OCI-LY3 (cell line): ENCODE data around the gene CRTC3.
A peak's percentile ranks its signal among the peaks of the same experiment; 100 is the strongest.

Source experiments
- H2AFZ ChIP-seq: fragments of 200-600, 300-600 bp; shearing (Covaris generic); 2 replicates; pipeline ENCODE4 v1.6.0; 2014; ENCODE audit warnings: antibody characterized with exemption, low read depth, low read length
- H3K27ac ChIP-seq: fragments of 200-600, 300-600 bp; sonication (generic); 2 replicates; pipeline ENCODE4 v1.5.1; 2014; ENCODE audit warnings: mild to moderate bottlenecking, low read length, moderate library complexity, mixed read lengths
- H3K27me3 ChIP-seq: fragments of 200-600, 300-600 bp; sonication (generic); 2 replicates; pipeline ENCODE4 v1.6.1; 2014; ENCODE audit warnings: low read depth, low read length, mixed read lengths
- H3K36me3 ChIP-seq: fragments of 200-600, 300-600 bp; sonication (generic); replicated peaks from 2 replicates; pipeline ENCODE3; 2014; ENCODE audit warnings: low read depth, low read length, mixed read lengths
- H3K4me1 ChIP-seq: fragments of 300-600, 200-600 bp; sonication (generic); 2 replicates; pipeline ENCODE4 v1.6.1; 2014; ENCODE audit warnings: low read length, mixed read lengths
- H3K4me2 ChIP-seq: fragments of 200-600, 300-600 bp; sonication (generic); 2 replicates; pipeline ENCODE4 v1.6.1; 2014; ENCODE audit warnings: low read length, mixed read lengths
- H3K4me3 ChIP-seq: fragments of 300-600, 200-600 bp; sonication (generic); 2 replicates; pipeline ENCODE4 v1.5.1; 2014; ENCODE audit warnings: antibody characterized with exemption, mild to moderate bottlenecking, low read length, moderate library complexity
- H3K79me2 ChIP-seq: fragments of 300-600, 200-600 bp; shearing (Covaris generic); 2 replicates; pipeline ENCODE4 v1.6.1; 2014; ENCODE audit warnings: mild to moderate bottlenecking, low read length, mixed read lengths
- H3K9ac ChIP-seq: fragments of 300-600, 200-600 bp; shearing (Covaris generic); 2 replicates; pipeline ENCODE4 v1.6.0; 2014; ENCODE audit warnings: mild to moderate bottlenecking, low read length, moderate library complexity
- H3K9me3 ChIP-seq: fragments of 200-600, 300-600 bp; shearing (Covaris generic); 2 replicates; pipeline ENCODE4 v1.6.1; 2014; ENCODE audit warnings: low read length, mixed read lengths; ENCODE audit not compliant: insufficient read depth
- H4K20me1 ChIP-seq: fragments of 200-600, 300-600 bp; sonication (generic); 2 replicates; pipeline ENCODE4 v1.6.1; 2016; ENCODE audit warnings: low read length, mixed read lengths; ENCODE audit not compliant: insufficient read depth
- EZH2phosphoT487 ChIP-seq: fragments of 200-600 bp; shearing (Covaris generic); IDR thresholded peaks from 2 replicates; pipeline ENCODE4 v1.6.1; 2018; ENCODE audit warnings: antibody characterized with exemption, mixed run types, low read depth
- TF ChIP-seq, protein P1 (sequence below): fragments of 200-600, 300-600 bp; sonication (generic); IDR thresholded peaks from 2 replicates; pipeline ENCODE4 v1.5.1; 2014; ENCODE audit warnings: antibody characterized with exemption, low read length, low read depth

CRTC3 gene

GRCh38 chr15:90586948-90587347 lies 57.2 kb downstream of the CRTC3 start:
- Histone ChIP-seq H3K27ac (no peak overlapping the region), H4K20me1 (no peaks in the 10 kb centered on the region), H3K4me1 (peaks cover 12% of the 10 kb centered on the region)

GRCh38 chr15:90588427-90588826 lies 58.7 kb downstream of the CRTC3 start:
- Histone ChIP-seq H3K4me1 (peaks cover 12% of the 10 kb centered on the region), H4K20me1 (no peaks in the 10 kb centered on the region), H3K4me3 (no peak overlapping the region), H3K27ac (no peak overlapping the region), H3K4me2 (no peak overlapping the region), H3K27me3 (peaks cover 14% of the 10 kb centered on the region), H3K9me3 (no peaks in the 10 kb centered on the region), H3K79me2 (no peaks in the 10 kb centered on the region), H3K36me3 (no peaks in the 10 kb centered on the region), H3K9ac (no peak overlapping the region), H2AFZ (no peak overlapping the region)
- no peak for TF ChIP-seq EZH2phosphoT487
- TF ChIP-seq, protein P1, sequence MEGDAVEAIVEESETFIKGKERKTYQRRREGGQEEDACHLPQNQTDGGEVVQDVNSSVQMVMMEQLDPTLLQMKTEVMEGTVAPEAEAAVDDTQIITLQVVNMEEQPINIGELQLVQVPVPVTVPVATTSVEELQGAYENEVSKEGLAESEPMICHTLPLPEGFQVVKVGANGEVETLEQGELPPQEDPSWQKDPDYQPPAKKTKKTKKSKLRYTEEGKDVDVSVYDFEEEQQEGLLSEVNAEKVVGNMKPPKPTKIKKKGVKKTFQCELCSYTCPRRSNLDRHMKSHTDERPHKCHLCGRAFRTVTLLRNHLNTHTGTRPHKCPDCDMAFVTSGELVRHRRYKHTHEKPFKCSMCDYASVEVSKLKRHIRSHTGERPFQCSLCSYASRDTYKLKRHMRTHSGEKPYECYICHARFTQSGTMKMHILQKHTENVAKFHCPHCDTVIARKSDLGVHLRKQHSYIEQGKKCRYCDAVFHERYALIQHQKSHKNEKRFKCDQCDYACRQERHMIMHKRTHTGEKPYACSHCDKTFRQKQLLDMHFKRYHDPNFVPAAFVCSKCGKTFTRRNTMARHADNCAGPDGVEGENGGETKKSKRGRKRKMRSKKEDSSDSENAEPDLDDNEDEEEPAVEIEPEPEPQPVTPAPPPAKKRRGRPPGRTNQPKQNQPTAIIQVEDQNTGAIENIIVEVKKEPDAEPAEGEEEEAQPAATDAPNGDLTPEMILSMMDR, result no peak

More at GRCh38 chr15:90586948-90587347, 57.2 kb downstream of the CRTC3 start:
- H3K36me3 ChIP-seq, result no peaks in the 10 kb centered on the region
- no peak overlapping the region for H3K9ac ChIP-seq
- no peak overlapping the region for H2AFZ ChIP-seq
- TF ChIP-seq, protein P1, result no peak
- no peak for TF ChIP-seq EZH2phosphoT487
- H3K79me2 ChIP-seq, result no peaks in the 10 kb centered on the region
- 0 out of 2 replicates have a peak, but pooled peaks cover 2% of the 10 kb centered on the region for H3K27me3 ChIP-seq
- H3K4me3 ChIP-seq, result no peak overlapping the region
- no peaks in the 10 kb centered on the region for H3K9me3 ChIP-seq
- peak overlapping the region; percentile 33 for H3K4me2 ChIP-seq

- Histone ChIP-seq H3K27ac (no peak overlapping the region), H3K27me3 (peaks cover 37% of the 10 kb centered on the region), H3K36me3 (no peaks in the 10 kb centered on the region), H3K9me3 (no peaks in the 10 kb centered on the region), H3K79me2 (no peaks in the 10 kb centered on the region), H4K20me1 (no peaks in the 10 kb centered on the region), H3K4me3 (no peak overlapping the region), H3K9ac (no peak overlapping the region), H3K4me1 (peaks cover 40% of the 10 kb centered on the region), H3K4me2 (no peak overlapping the region), H2AFZ (no peak overlapping the region)
- no peak for TF ChIP-seq EZH2phosphoT487
- TF ChIP-seq, protein P1, result no peak
These were observed 61.8 kb downstream of the CRTC3 start for GRCh38 chr15:90591524-90591923.

- Histone ChIP-seq H3K9ac (no peak overlapping the region), H3K4me1 (peaks cover 40% of the 10 kb centered on the region), H3K4me3 (no peak overlapping the region), H4K20me1 (no peaks in the 10 kb centered on the region), H3K79me2 (no peaks in the 10 kb centered on the region), H3K4me2 (no peak overlapping the region), H3K36me3 (no peaks in the 10 kb centered on the region), H3K27ac (no peak overlapping the region), H3K9me3 (no peaks in the 10 kb centered on the region), H3K27me3 (peaks cover 44% of the 10 kb centered on the region), H2AFZ (no peak overlapping the region)
- no peak for TF ChIP-seq EZH2phosphoT487
- TF ChIP-seq, protein P1, result no peak
These were observed 62.6 kb downstream of the CRTC3 start for GRCh38 chr15:90592131-90592881.
